Upper lobe of left lung (tissue), 4 donors: ENCODE results near the gene CPM.

Source experiments
- POLR2A ChIP-seq, 4 donors: fragments of 450-650 bp; IDR thresholded peaks; one replicate each; pipeline ENCODE4 v1.5.1; 2016 to 2017; ENCODE audit warnings: antibody characterized with exemption in 4 of 4, mild to moderate bottlenecking in 2 of 4
- POLR2AphosphoS5 ChIP-seq, 2 donors: sonication (generic); formaldehyde crosslinking; IDR thresholded peaks; one replicate each; pipeline ENCODE4 v1.5.1; 2017; ENCODE audit warnings: antibody characterized with exemption in 2 of 2
- TF ChIP-seq, protein P1 (sequence below), 6 experiments: fragments of 450-650 bp in 4 of 6; fragments of 200-600 bp in 2 of 6; sonication (generic) in 2 of 6; IDR thresholded peaks; one replicate each; pipeline ENCODE4 v1.5.1; 2016 to 2019; ENCODE audit warnings: antibody characterized with exemption in 6 of 6

DNA sequence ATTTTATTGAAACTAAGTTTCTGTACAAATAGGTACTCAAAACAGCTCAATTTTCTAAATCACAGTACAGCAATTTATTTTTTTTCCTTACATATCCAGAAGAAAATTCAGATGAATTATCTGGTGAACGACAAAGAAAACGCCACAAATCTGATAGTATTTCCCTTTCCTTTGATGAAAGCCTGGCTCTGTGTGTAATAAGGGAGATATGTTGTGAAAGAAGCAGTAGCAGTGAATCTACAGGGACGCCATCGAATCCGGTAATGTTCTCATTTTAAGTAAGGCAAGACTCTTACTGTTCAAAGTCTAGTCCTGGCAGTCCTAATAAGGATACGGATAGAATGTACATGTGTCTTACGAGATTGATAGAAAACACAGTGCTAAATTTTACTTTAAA, 104.3 kb downstream of the CPM start:
- TF ChIP-seq, protein P1, sequence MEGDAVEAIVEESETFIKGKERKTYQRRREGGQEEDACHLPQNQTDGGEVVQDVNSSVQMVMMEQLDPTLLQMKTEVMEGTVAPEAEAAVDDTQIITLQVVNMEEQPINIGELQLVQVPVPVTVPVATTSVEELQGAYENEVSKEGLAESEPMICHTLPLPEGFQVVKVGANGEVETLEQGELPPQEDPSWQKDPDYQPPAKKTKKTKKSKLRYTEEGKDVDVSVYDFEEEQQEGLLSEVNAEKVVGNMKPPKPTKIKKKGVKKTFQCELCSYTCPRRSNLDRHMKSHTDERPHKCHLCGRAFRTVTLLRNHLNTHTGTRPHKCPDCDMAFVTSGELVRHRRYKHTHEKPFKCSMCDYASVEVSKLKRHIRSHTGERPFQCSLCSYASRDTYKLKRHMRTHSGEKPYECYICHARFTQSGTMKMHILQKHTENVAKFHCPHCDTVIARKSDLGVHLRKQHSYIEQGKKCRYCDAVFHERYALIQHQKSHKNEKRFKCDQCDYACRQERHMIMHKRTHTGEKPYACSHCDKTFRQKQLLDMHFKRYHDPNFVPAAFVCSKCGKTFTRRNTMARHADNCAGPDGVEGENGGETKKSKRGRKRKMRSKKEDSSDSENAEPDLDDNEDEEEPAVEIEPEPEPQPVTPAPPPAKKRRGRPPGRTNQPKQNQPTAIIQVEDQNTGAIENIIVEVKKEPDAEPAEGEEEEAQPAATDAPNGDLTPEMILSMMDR (IDR thresholded peaks at IDR 0.05): no peak
- no peak for TF ChIP-seq POLR2AphosphoS5 (IDR thresholded peaks at IDR 0.05)
- no peak for TF ChIP-seq POLR2A (IDR thresholded peaks at IDR 0.05)
